GM19463 (cell line): ENCODE data around the gene OR9Q1.

Source experiments
- ATAC-seq: cut with Tn5 transposase; IDR thresholded peaks from one replicate; pipeline ENCODE4 v1.9.1; 2021; ENCODE audit warnings: mild to moderate bottlenecking, moderate library complexity; ENCODE audit not compliant: unreplicated experiment

Gene OR9Q1

GRCh38 chr11:58030653-58031052, 7.0 kb downstream of the OR9Q1 start, which contains the start of gene OR6Q1:
Gene OR6Q1, plus strand, starts transcription at chr11:58030953. Its CDS starts 0 bp downstream, at chr11:58030953.
- ATAC-seq, result no peak

GRCh38 chr11:58034471-58034870, 10.8 kb downstream of the OR9Q1 start:
- ATAC-seq, result no peak

- ATAC-seq, result no peak
Measured at GRCh38 chr11:58039589-58039988, 15.9 kb downstream of the OR9Q1 start.

- no peak for ATAC-seq
Measured at GRCh38 chr11:58043379-58043778, 19.7 kb downstream of the OR9Q1 start.

GRCh38 chr11:58046231-58046630, 22.6 kb downstream of the OR9Q1 start:
- no peak for ATAC-seq

- ATAC-seq, result no peak
Measured at GRCh38 chr11:58047818-58048217, 24.1 kb downstream of the OR9Q1 start.

- ATAC-seq, result no peak
Measured at GRCh38 chr11:58055806-58056401, 32.2 kb downstream of the OR9Q1 start.

- ATAC-seq, result no peak
Measured at GRCh38 chr11:58057481-58057880, 33.8 kb downstream of the OR9Q1 start.

- ATAC-seq, result no peak
Measured at GRCh38 chr11:58058276-58059006, 34.8 kb downstream of the OR9Q1 start.

- ATAC-seq, result no peak
Measured at GRCh38 chr11:58059007-58059350, 35.3 kb downstream of the OR9Q1 start.

GRCh38 chr11:58060535-58060934, 36.9 kb downstream of the OR9Q1 start:
- no peak for ATAC-seq

- ATAC-seq, result no peak
Measured at GRCh38 chr11:58060939-58061672, 37.4 kb downstream of the OR9Q1 start.

- peak; percentile 44 for ATAC-seq
Measured at GRCh38 chr11:58061813-58062212, 38.1 kb downstream of the OR9Q1 start.

GRCh38 chr11:58067685-58068084, 44.0 kb downstream of the OR9Q1 start:
- ATAC-seq, result no peak

GRCh38 chr11:58068655-58069054, 45.0 kb downstream of the OR9Q1 start:
- no peak for ATAC-seq

GRCh38 chr11:58070585-58070984, 46.9 kb downstream of the OR9Q1 start:
- no peak for ATAC-seq

GRCh38 chr11:58075781-58076180, 52.1 kb downstream of the OR9Q1 start:
- no peak for ATAC-seq

- no peak for ATAC-seq
Measured at GRCh38 chr11:58086528-58086927, 62.8 kb downstream of the OR9Q1 start.

- no peak for ATAC-seq
Measured at GRCh38 chr11:58097437-58097836, 73.8 kb downstream of the OR9Q1 start.

- ATAC-seq, result no peak
Measured at GRCh38 chr11:58121096-58121495, 97.4 kb downstream of the OR9Q1 start.

GRCh38 chr11:58125469-58125868, 101.8 kb downstream of the OR9Q1 start, which contains the start of gene OR9I1:
Gene OR9I1, minus strand, starts transcription at chr11:58125530. Its CDS starts 6,086 bp downstream, at chr11:58119444.
- no peak for ATAC-seq

- ATAC-seq, result no peak
Measured at GRCh38 chr11:58127350-58127749, 103.7 kb downstream of the OR9Q1 start.
